Hepatocyte (in vitro differentiated cells): ENCODE measurements around the gene WBP2NL. TPM values are rescaled to one million over a fixed set of nuclear protein-coding genes. Genes with fewer than 3 reads are reported as not detected.

Experiments
- DNase-seq: peaks from one replicate; pipeline ENCODE4 v3.0.0-alpha.2; 2016; ENCODE audit warnings: low spot score
- H2AFZ ChIP-seq: fragments of 200-600 bp; sonication (generic); 2 replicates; pipeline ENCODE4 v1.6.0; 2016; ENCODE audit warnings: antibody characterized with exemption, mild to moderate bottlenecking
- H3K27ac ChIP-seq: fragments of 200-600 bp; sonication (generic); 2 replicates; pipeline ENCODE4 v1.5.1; 2016; ENCODE audit warnings: mild to moderate bottlenecking
- H3K27me3 ChIP-seq: fragments of 200-600 bp; sonication (generic); 2 replicates; pipeline ENCODE4 v1.6.1; 2016
- H3K36me3 ChIP-seq: fragments of 200-600 bp; sonication (generic); replicated peaks from 2 replicates; pipeline ENCODE4 v1.5.1; 2016; ENCODE audit warnings: low read depth; ENCODE audit not compliant: insufficient read depth
- H3K4me1 ChIP-seq: fragments of 200-600 bp; sonication (generic); 2 replicates; pipeline ENCODE4 v1.5.1; 2016; ENCODE audit warnings: mild to moderate bottlenecking, moderate library complexity; ENCODE audit not compliant: insufficient read depth
- H3K4me2 ChIP-seq: fragments of 200-600 bp; sonication (generic); 2 replicates; pipeline ENCODE4 v1.6.0; 2016
- H3K4me3 ChIP-seq: fragments of 200-600 bp; sonication (generic); 2 replicates; pipeline ENCODE4 v1.5.1; 2016; ENCODE audit warnings: mild to moderate bottlenecking
- H3K79me2 ChIP-seq: fragments of 200-600 bp; sonication (generic); 2 replicates; pipeline ENCODE4 v1.6.0; 2017; ENCODE audit warnings: mild to moderate bottlenecking
- H3K9me2 ChIP-seq: fragments of 200-600 bp; sonication (generic); replicated peaks from 2 replicates; pipeline ENCODE4 v1.6.0; 2017; ENCODE audit warnings: mild to moderate bottlenecking; ENCODE audit not compliant: insufficient read depth
- H3K9me3 ChIP-seq: fragments of 200-600 bp; sonication (generic); 2 replicates; pipeline ENCODE4 v1.5.1; 2016; ENCODE audit warnings: low read depth, mild to moderate bottlenecking
- H4K20me1 ChIP-seq: fragments of 200-600 bp; sonication (generic); 2 replicates; pipeline ENCODE4 v1.6.0; 2016; ENCODE audit warnings: mild to moderate bottlenecking; ENCODE audit not compliant: insufficient read depth, poor library complexity, severe bottlenecking
- EZH2 ChIP-seq: fragments of 200-600 bp; sonication (generic); IDR thresholded peaks from 2 replicates; pipeline ENCODE4 v1.6.1; 2016; ENCODE audit warnings: antibody characterized with exemption, mild to moderate bottlenecking, borderline replicate concordance
- EZH2phosphoT487 ChIP-seq: fragments of 200-600 bp; sonication (generic); IDR thresholded peaks from one replicate; pipeline ENCODE4 v1.6.1; 2018; ENCODE audit warnings: antibody characterized with exemption, mild to moderate bottlenecking, low read depth, moderate library complexity; ENCODE audit not compliant: unreplicated experiment, severe bottlenecking
- WGBS: methylation state at CpG from one replicate; pipeline ENCODE4 v1.1.6; 2016; ENCODE audit warnings: low lambda C conversion rate; ENCODE audit errors: missing lambda C conversion rate; 5-methylcytosine and 5-hydroxymethylcytosine counted together
- polyA plus RNA-seq: library from polyadenylated mRNA; unstranded; fragments of >200 nt; fragmentation: Nextera tagmentation; extraction: Ambion mirVana; gene quantifications from 2 replicates; pipeline ENCODE4 v1.2.1, GENCODE V29; 2016
- total RNA-seq: library from RNA; depleted of rRNA; stranded (reverse); fragments of >200 nt; gene quantifications from 2 replicates; pipeline ENCODE4 v1.2.3, GENCODE V29; 2014
- TF ChIP-seq, protein P1 (sequence below): fragments of 200-600 bp; sonication (generic); IDR thresholded peaks from 2 replicates; pipeline ENCODE4 v1.5.1; 2016; ENCODE audit warnings: antibody characterized with exemption, mild to moderate bottlenecking; ENCODE audit not compliant: poor library complexity

The WBP2NL gene
- total and polyA plus RNA-seq, 2 experiments from 2014 or later: not detected

DNA sequence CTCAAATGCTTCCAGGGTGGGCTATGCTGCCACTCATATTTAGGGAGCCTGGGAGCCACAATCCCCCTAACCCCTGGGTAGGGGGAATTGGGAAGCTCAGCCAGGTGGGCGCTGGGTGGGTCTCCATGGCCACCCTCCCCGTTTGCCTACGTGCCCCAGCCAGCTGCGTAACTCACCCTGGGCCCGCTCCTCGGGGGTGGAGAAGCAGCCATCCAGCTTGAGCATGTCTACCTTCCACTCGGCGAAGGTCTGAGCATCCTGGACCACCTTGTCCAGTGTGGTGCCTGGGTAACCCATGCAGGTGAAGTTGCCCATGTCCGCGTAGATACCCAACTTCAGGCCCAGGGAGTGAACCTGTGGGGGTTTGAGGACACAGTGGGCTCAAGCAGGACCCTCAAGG lies 68.3 kb downstream of the WBP2NL start:
- Histone ChIP-seq H4K20me1 (no peaks in the 10 kb centered on the region), H3K4me2 (no peak overlapping the region), H3K79me2 (peaks cover 7% of the 10 kb centered on the region), H3K27me3 (no peaks in the 10 kb centered on the region), H3K4me3 (no peak overlapping the region), H3K36me3 (no peaks in the 10 kb centered on the region), H3K9me2 (no peaks in the 10 kb centered on the region), H3K4me1 (peaks cover 13% of the 10 kb centered on the region), H3K9me3 (no peaks in the 10 kb centered on the region), H3K27ac (no peak overlapping the region), H2AFZ (no peak overlapping the region)
- no peak for DNase-seq
- no peak for TF ChIP-seq EZH2phosphoT487
- no peak for TF ChIP-seq EZH2
- TF ChIP-seq, protein P1, sequence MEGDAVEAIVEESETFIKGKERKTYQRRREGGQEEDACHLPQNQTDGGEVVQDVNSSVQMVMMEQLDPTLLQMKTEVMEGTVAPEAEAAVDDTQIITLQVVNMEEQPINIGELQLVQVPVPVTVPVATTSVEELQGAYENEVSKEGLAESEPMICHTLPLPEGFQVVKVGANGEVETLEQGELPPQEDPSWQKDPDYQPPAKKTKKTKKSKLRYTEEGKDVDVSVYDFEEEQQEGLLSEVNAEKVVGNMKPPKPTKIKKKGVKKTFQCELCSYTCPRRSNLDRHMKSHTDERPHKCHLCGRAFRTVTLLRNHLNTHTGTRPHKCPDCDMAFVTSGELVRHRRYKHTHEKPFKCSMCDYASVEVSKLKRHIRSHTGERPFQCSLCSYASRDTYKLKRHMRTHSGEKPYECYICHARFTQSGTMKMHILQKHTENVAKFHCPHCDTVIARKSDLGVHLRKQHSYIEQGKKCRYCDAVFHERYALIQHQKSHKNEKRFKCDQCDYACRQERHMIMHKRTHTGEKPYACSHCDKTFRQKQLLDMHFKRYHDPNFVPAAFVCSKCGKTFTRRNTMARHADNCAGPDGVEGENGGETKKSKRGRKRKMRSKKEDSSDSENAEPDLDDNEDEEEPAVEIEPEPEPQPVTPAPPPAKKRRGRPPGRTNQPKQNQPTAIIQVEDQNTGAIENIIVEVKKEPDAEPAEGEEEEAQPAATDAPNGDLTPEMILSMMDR: no peak
- 94% methylated on average over 10 of the region's 10 CpGs for WGBS

DNA sequence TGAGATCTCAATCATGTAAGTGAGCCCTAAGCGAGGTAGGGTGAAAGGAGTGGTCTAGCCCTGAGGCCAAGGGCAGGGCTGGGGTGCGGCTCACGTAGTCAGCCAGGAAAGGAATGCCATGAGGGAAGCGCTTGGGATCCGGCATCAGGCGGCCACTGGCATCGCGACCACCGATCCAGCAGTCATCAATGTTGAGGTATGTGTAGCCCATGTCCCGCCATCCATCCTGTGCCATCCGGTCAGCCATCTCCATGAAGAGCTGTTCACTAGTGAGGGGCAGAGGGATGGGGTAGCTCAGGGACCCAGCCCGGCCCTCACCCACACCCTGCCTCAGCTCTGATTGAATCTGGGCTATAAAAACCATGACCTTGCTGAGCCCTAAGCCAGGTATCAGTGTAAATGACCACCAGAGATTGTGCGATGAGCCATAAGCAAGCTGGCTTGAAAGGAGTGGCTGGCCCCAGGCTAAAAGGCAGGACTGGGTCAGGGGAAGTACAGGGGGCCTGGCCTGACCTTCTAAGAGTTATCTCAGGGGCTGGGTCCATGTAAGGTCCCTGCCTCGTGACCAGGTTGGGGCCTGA lies 69.2 kb downstream of the WBP2NL start:
- Histone ChIP-seq H2AFZ (no peak overlapping the region), H3K79me2 (peaks cover 7% of the 10 kb centered on the region), H3K27me3 (no peaks in the 10 kb centered on the region), H3K27ac (no peak overlapping the region), H3K36me3 (no peaks in the 10 kb centered on the region), H3K4me2 (no peak overlapping the region), H3K9me3 (no peaks in the 10 kb centered on the region), H3K4me1 (peaks cover 13% of the 10 kb centered on the region), H3K9me2 (no peaks in the 10 kb centered on the region), H4K20me1 (no peaks in the 10 kb centered on the region), H3K4me3 (no peak overlapping the region)
- 94% methylated on average over 14 of the region's 14 CpGs for WGBS
- no peak for TF ChIP-seq EZH2phosphoT487
- TF ChIP-seq EZH2: no peak
- TF ChIP-seq, protein P1: no peak
- DNase-seq: no peak

DNA sequence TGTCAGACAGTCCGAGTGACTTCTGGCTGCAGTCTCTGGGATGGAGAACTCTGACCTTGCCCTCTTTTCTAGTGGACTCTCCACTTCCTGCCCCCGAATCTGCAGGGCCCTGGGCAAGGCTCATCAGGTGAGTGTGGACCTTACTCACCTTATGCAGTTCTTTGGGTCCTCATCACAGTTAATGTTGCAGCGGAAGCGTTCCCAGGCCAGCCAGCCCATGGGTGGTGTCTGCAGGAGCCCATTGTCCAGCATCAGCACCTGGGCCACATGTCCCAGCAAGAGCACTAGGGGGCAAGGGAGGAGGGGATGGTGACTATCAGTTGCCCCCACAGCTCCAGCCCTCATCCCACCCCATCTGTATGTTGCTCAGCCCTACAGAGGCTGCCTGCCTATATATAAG lies 69.7 kb downstream of the WBP2NL start:
- TF ChIP-seq EZH2phosphoT487 (no peak), EZH2 (no peak)
- TF ChIP-seq, protein P1: no peak
- Histone ChIP-seq H3K9me3 (no peaks in the 10 kb centered on the region), H3K9me2 (no peaks in the 10 kb centered on the region), H3K79me2 (peaks cover 7% of the 10 kb centered on the region), H3K27ac (no peak overlapping the region), H3K4me1 (peaks cover 13% of the 10 kb centered on the region), H3K4me3 (no peak overlapping the region), H2AFZ (no peak overlapping the region), H3K4me2 (no peak overlapping the region), H3K27me3 (no peaks in the 10 kb centered on the region), H4K20me1 (no peaks in the 10 kb centered on the region), H3K36me3 (no peaks in the 10 kb centered on the region)
- DNase-seq: no peak
- 97% methylated on average over 4 of the region's 4 CpGs for WGBS
